HepG2 (cell line): ENCODE data around the gene CBX2. TPM values are rescaled to one million over a fixed set of nuclear protein-coding genes. Genes with fewer than 3 reads are reported as not detected.
A peak's percentile ranks its signal among the peaks of the same experiment; 100 is the strongest.

Experiments used
- RERE ChIP-seq: IDR thresholded peaks from 2 replicates; pipeline ENCODE4 v1.6.1; 2016; ENCODE audit warnings: low read depth, missing genetic modification reagents, missing compliant biosample characterization
- TP53 ChIP-seq: sonication (generic); formaldehyde crosslinking; conservative IDR thresholded peaks from 2 replicates; pipeline ENCODE4 v1.4.0; 2020; ENCODE audit warnings: missing genetic modification reagents
- ZNF556 ChIP-seq: sonication (generic); formaldehyde crosslinking; IDR thresholded peaks from 2 replicates; pipeline ENCODE4 v1.4.0; 2020; ENCODE audit warnings: mild to moderate bottlenecking, missing genetic modification reagents, borderline replicate concordance
- polyA plus RNA-seq, 8 experiments: library from polyadenylated mRNA; depleted of rRNA in 3 of 8; stranded (reverse) in 7 of 8; unstranded in 1 of 8; fragments of >200 nt; fragmentation: Illumina TruSeq in 4 of 8; extraction: Trizol in 4 of 8; gene quantifications; 2 replicates each; pipeline versions ENCODE4 v1.2.1 to v1.2.3, GENCODE V29; 2011 to 2016; ENCODE audit warnings: low read depth in 4 of 8, missing spikeins in 1 of 8, mixed read lengths in 1 of 8; ENCODE audit not compliant: insufficient read depth in 1 of 8
- total RNA-seq, 5 experiments: library from RNA; depleted of rRNA; stranded (reverse); fragments of >200 nt; fragmentation: Illumina TruSeq; extraction: Trizol; gene quantifications; 2 replicates each; pipeline ENCODE4 v1.2.3, GENCODE V29; 2016; ENCODE audit warnings: low read depth in 1 of 5
- TF ChIP-seq, protein P1 (sequence below): sonication (generic); formaldehyde crosslinking; IDR thresholded peaks from 2 replicates; pipeline ENCODE4 v1.5.1; 2020; ENCODE audit warnings: mild to moderate bottlenecking, missing genetic modification reagents, moderate library complexity

CBX2 gene
- total and polyA plus RNA-seq, 2 of the 13 experiments (the other 11 are each of a cell fraction or from before 2014, with no cell fraction given), result 14.5 to 31.1 TPM

- TF ChIP-seq RERE (CRISPR knock-in tag) (no peak), TP53 (CRISPR knock-in tag) (no peak), ZNF556 (CRISPR knock-in tag) (no peak)
- TF ChIP-seq, protein P1, sequence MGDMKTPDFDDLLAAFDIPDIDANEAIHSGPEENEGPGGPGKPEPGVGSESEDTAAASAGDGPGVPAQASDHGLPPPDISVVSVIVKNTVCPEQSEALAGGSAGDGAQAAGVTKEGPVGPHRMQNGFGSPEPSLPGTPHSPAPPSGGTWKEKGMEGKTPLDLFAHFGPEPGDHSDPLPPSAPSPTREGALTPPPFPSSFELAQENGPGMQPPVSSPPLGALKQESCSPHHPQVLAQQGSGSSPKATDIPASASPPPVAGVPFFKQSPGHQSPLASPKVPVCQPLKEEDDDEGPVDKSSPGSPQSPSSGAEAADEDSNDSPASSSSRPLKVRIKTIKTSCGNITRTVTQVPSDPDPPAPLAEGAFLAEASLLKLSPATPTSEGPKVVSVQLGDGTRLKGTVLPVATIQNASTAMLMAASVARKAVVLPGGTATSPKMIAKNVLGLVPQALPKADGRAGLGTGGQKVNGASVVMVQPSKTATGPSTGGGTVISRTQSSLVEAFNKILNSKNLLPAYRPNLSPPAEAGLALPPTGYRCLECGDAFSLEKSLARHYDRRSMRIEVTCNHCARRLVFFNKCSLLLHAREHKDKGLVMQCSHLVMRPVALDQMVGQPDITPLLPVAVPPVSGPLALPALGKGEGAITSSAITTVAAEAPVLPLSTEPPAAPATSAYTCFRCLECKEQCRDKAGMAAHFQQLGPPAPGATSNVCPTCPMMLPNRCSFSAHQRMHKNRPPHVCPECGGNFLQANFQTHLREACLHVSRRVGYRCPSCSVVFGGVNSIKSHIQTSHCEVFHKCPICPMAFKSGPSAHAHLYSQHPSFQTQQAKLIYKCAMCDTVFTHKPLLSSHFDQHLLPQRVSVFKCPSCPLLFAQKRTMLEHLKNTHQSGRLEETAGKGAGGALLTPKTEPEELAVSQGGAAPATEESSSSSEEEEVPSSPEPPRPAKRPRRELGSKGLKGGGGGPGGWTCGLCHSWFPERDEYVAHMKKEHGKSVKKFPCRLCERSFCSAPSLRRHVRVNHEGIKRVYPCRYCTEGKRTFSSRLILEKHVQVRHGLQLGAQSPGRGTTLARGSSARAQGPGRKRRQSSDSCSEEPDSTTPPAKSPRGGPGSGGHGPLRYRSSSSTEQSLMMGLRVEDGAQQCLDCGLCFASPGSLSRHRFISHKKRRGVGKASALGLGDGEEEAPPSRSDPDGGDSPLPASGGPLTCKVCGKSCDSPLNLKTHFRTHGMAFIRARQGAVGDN (CRISPR knock-in tag), result 0 out of 2 replicates have a peak, but pooled peaks have one; percentile 21
Observed at GRCh38 chr17:79781736-79782575, 4.0 kb downstream of the CBX2 start (continued).
